Activated T-cell treated with anti-CD3 and anti-CD28 coated beads, Interleukin-2, amount 50 U/mL, for 72 hours (primary cell): ENCODE results near the gene LPIN1. TPM values are rescaled to one million over a fixed set of nuclear protein-coding genes. Genes with fewer than 3 reads are reported as not detected.

Source experiments
- ATAC-seq, 2 donors: fragments of 150-1000 bp; cut with Tn5 transposase; replicated peaks in 1 of 2; 2 replicates each; pipeline ENCODE4 v1.10.0; 2021; ENCODE audit warnings: moderate library complexity in 2 of 2, mild to moderate bottlenecking in 1 of 2
- DNase-seq, 2 donors: peaks; one replicate each; pipeline ENCODE4 v3.0.0; 2021 to 2022; ENCODE audit warnings: mixed read lengths in 1 of 2
- H3K27ac Mint-ChIP-seq: one replicate; pipeline ENCODE4 v1.8.0; 2022; ENCODE audit warnings: mild to moderate bottlenecking, moderate library complexity, mixed read lengths
- H3K27me3 Mint-ChIP-seq: one replicate; pipeline ENCODE4 v1.8.0; 2022; ENCODE audit warnings: low read depth, mixed read lengths
- H3K36me3 Mint-ChIP-seq, 2 donors: one replicate each; pipeline ENCODE4 v1.8.0; 2022; ENCODE audit warnings: mixed read lengths in 2 of 2, mild to moderate bottlenecking in 1 of 2; ENCODE audit not compliant: insufficient read depth in 2 of 2
- H3K4me1 Mint-ChIP-seq: one replicate; pipeline ENCODE4 v1.8.0; 2022; ENCODE audit warnings: low read depth, mixed read lengths
- H3K4me3 Mint-ChIP-seq, 2 donors: one replicate each; pipeline ENCODE4 v1.8.0; 2022; ENCODE audit warnings: mild to moderate bottlenecking in 2 of 2, mixed read lengths in 2 of 2, moderate library complexity in 2 of 2
- H3K9me3 Mint-ChIP-seq, 2 donors: one replicate each; pipeline ENCODE4 v1.8.0; 2022; ENCODE audit warnings: mixed read lengths in 2 of 2
- total RNA-seq, 2 donors: library from RNA; stranded (reverse); gene quantifications; one replicate each; pipeline ENCODE4 v1.2.3, GENCODE V29; 2022

LPIN1 gene
- total RNA-seq, 2 donors from 2014 or later: 45.4 to 63.2 TPM

DNA sequence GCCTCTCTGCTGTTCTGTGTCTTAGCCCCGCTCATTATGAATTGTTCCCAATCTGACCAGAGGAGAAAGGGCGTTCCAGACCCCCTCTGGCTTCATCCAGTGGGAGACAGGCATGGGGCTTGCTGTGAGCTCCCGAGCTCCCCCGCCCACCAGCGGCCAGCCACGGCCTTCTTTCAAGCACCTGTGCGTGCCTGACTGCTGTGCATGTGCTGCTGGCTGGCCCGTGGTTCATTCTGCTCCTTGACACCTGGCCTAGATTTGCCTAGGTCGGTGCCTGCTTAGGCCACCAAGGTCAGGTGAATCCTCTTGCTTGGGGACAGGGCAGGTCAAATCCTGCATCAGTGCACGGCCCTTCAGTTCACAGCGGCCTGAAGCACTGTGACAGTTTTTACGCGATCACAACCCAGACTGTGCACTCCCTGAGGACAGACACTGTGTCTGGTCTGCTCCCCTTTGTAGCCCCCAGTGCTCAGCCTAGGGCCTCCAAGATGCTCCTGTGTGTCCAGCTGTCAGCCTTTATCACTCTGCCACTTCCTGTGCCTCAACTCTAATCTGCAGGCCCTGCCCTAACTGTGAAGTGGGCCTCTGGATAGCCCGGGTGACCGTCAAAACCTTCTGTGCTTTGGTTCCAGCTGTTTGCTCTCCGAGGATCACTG, 3.6 kb upstream of the LPIN1 start:
- Mint-ChIP-seq H3K4me1 (peaks cover 41% of the 10 kb centered on the region), H3K27ac (no peak overlapping the region), H3K9me3 (no peaks in the 10 kb centered on the region), H3K27me3 (no peaks in the 10 kb centered on the region), H3K4me3 (no peak overlapping the region), H3K36me3 (no peaks in the 10 kb centered on the region)
- DNase-seq: no peak
- no peak for ATAC-seq

DNA sequence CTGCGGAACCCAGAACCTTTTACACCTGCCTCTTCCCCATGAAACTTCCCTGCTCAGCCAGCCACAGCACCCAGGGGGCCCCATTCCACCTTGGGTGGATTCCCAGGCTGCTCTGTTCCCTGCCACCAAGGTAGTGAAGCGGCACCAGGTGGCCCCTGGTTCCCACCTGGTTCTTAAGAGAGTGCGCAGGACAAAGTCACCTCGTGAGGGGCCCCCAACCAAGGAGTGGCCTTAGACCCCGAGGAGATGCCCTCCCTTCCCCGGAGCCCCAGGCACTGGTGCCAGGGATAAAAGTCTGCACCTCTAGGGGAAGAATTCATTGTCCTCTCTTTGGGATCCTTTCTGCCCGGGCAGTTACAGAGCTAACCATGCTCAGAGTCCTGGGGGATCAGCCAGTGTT, 3.1 kb upstream of the LPIN1 start:
- ATAC-seq: no peak

DNA sequence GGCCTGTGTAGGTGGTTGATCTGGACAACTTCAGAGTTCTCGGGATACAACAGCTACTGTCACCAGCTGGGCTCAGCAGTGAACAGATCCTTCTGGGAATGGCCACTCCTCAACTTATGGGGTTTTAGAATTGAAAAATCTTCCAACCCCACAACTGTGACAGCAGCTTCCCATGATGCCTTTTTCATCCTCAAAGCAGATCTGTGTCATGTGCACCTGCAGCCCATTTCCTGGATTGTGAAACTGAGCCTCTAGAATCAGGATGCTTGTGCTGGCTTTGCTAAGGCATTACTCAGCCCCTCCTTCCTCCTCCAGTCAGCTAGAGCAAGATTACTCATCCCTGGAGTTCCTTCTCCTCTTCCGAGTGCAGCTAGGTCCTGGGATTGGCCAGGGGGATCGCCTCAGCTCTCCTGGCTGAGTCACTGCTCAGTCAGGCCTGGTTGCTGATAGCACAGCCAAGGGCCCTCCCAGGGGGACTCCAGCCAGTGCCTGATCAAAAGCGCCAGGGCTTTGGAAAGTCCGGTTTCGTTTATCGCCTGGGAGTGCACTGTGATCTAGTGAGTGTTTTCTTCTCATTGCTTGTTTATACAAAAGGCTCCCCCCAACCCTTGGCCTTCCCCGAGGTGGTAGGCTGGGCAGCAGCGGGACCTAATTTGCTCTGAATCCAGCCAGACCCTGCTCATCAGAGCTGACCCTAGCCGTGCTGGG, 2.4 kb upstream of the LPIN1 start:
- no peaks in the 10 kb centered on the region for H3K36me3 Mint-ChIP-seq
- H3K9me3 Mint-ChIP-seq: no peaks in the 10 kb centered on the region
- H3K4me1 Mint-ChIP-seq: peaks cover 53% of the 10 kb centered on the region
- peak overlapping the region; percentile 74 for H3K27ac Mint-ChIP-seq
- ATAC-seq: peak; percentile 76 to 80
- peak; percentile 80 to 86 for DNase-seq
- peak overlapping the region; percentile 68 to 78 for H3K4me3 Mint-ChIP-seq
- no peaks in the 10 kb centered on the region for H3K27me3 Mint-ChIP-seq

More for the DNA sequence above, 3.1 kb upstream of the LPIN1 start:
- Mint-ChIP-seq H3K27ac (no peak overlapping the region), H3K27me3 (no peaks in the 10 kb centered on the region), H3K36me3 (no peaks in the 10 kb centered on the region), H3K4me1 (peaks cover 47% of the 10 kb centered on the region), H3K9me3 (no peaks in the 10 kb centered on the region), H3K4me3 (no peak overlapping the region)
- DNase-seq: no peak

DNA sequence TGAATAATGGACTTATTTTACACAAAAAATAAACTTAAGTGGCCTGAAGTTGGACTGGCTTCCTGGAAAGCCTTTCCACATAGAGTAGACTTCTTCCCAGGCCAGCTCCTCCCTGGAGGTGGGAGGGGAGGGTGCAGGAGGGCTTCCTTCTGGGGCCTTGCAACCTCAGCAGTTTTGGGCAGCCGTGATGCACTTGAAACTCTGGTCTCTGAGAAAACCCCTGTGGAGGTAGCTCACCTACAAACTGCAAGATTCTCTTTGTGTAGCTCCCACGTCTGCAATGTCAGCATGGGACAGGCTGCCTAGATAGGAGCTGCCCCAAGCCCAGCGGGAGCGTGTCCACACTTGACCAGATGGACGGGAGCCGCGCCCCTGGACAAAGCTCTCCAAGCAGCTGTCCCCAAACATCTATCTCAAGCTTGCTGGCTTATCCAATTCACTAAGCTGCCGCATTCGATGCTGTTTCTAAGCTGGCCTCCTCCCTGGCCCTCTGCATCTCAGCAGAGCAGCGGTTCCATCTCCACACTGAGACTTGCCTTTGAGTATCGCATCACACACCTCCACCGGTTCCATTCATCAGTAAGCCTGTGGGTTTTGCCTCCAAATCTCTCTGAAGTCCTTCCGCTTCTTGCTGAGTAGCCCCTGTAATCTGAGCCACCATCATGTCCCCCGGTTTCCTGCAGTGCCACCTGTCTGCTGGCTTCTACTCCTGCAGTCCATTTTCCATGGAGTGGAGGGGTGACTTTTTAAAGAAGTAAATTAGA, 1.6 kb upstream of the LPIN1 start:
- DNase-seq (peak; percentile 32 to 33), ATAC-seq (no peak)
- Mint-ChIP-seq H3K27ac (peak overlapping the region; percentile 74), H3K9me3 (no peaks in the 10 kb centered on the region), H3K36me3 (no peaks in the 10 kb centered on the region), H3K4me1 (peaks cover 61% of the 10 kb centered on the region), H3K4me3 (peak overlapping the region; percentile 68 to 78), H3K27me3 (no peaks in the 10 kb centered on the region)

DNA sequence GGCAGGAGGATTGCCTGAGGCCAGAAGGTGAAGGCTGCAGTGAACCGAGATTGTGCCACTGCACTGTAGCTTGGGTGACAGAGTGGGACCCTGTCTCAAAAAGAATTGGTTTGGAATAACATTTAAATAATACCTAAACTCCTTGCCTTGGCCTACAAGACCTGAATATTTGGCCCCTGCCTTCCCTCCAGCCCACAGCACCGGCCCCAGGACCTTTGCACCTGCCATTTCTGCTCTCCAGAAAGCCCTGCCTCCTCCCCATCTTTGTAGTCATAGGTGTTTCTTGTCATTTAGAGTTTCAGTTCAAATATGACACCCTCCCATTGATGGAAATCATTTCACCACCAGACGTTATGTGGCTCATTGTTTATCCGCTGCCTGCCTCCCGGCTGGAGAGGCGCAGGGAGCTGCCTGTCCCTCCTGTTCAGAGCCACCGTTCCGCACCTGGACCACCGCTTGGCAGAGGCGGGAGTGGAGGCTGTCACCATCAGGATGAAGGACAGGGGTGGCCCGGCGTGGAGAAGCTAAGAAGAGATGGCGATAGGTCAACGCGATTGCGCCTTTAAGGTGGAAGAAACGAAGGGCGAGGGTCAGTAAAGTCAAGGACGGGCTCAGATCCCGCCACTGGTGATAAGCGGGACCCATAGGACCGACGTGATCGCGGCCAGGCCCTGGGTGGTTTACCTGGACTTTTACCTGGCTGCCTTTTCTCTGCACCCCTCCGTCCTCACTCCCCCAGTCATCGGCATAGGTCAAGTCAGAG, 638 bp upstream of the LPIN1 start:
- Mint-ChIP-seq H3K27ac (peak overlapping the region; percentile 89), H3K27me3 (no peaks in the 10 kb centered on the region), H3K36me3 (no peaks in the 10 kb centered on the region), H3K4me3 (peak overlapping the region; percentile 78 to 94), H3K4me1 (peaks cover 71% of the 10 kb centered on the region), H3K9me3 (no peaks in the 10 kb centered on the region)
- DNase-seq: no peak
- no peak for ATAC-seq

DNA sequence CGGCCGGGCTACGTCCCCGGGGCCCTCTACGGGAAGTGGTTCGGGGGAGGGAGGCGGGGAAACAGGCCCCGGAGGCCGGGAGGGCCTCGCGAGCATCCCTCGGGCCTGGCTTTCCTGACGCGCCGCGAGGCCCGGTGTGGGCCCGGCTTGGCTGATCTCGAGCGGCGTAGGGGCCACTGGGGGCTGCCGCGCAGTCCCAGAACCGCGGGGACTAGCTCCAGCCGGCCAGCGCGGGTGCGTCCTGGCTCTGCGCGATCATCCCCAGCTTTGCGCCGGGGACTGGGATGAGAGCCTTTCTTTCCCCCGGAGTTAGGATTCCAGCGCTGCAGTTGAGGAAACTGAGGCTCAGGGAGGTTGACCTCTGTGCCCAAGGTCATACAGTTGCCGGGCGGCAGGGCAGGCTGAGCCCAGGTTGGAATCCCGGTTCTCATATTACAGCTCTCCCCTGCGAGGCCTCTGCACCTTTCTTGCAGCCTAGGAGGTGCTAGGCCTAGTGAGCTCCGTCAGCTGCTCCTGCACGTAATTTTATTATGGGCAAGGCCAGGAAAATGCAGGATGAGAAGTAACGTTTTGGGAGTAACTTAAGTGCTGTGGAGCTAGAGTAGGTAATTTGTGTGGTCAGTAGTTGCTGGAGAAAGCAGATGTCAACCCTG, 501 bp downstream of the LPIN1 start:
- peak overlapping the region; percentile 85 for H3K27ac Mint-ChIP-seq
- ATAC-seq: no peak

DNA sequence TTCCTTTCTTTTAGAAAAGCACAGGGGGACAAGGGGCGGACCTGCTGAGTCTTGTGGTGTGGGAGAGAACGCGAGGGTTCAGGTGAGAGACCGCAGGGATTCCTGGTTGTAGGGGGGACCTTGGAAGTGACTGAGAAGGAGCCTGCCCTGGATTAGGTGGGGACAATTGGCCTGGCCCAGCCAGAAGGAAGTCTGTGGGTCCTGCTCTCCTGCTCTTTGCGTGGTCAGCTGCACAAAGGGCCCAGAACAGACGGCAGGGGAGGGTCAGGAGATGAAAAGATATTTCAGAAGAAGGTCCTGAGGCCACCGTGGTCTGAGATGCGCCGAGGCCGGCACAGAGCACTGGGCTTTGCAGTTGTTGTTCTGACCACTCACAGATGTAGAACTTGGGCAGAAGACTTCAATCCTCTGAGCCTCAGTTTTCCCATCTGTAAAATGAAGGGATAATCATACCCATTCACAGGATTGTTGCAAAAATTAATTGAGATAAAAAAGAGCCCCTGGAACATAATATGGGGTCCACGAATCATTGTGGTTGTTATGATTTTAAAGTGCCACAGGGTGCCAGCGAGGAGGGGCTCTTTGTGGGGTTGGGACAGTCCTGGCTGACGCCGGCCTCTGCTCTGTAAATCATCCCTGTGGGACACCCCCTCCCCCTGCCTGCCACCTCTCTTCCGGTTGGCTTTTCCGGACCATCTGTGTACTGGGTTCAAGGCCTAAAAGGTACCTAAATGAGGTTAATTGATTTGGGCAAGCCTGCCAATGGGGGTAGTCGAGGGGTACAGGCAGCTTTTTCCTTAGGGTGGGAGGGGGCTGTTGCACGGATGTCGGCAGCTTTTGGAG, 1.8 kb downstream of the LPIN1 start:
- no peaks in the 10 kb centered on the region for H3K36me3 Mint-ChIP-seq
- peak; percentile 33 to 40 for DNase-seq
- no peaks in the 10 kb centered on the region for H3K27me3 Mint-ChIP-seq
- peak overlapping the region; percentile 90 to 93 for H3K4me3 Mint-ChIP-seq
- peaks cover 90% of the 10 kb centered on the region for H3K4me1 Mint-ChIP-seq
- no peak for ATAC-seq
- H3K27ac Mint-ChIP-seq: peak overlapping the region; percentile 85
- H3K9me3 Mint-ChIP-seq: no peaks in the 10 kb centered on the region

More for the DNA sequence above, 501 bp downstream of the LPIN1 start:
- peak overlapping the region; percentile 90 to 93 for H3K4me3 Mint-ChIP-seq
- H3K9me3 Mint-ChIP-seq: no peaks in the 10 kb centered on the region
- peaks cover 82% of the 10 kb centered on the region for H3K4me1 Mint-ChIP-seq
- H3K27me3 Mint-ChIP-seq: no peaks in the 10 kb centered on the region
- DNase-seq: no peak
- no peaks in the 10 kb centered on the region for H3K36me3 Mint-ChIP-seq

DNA sequence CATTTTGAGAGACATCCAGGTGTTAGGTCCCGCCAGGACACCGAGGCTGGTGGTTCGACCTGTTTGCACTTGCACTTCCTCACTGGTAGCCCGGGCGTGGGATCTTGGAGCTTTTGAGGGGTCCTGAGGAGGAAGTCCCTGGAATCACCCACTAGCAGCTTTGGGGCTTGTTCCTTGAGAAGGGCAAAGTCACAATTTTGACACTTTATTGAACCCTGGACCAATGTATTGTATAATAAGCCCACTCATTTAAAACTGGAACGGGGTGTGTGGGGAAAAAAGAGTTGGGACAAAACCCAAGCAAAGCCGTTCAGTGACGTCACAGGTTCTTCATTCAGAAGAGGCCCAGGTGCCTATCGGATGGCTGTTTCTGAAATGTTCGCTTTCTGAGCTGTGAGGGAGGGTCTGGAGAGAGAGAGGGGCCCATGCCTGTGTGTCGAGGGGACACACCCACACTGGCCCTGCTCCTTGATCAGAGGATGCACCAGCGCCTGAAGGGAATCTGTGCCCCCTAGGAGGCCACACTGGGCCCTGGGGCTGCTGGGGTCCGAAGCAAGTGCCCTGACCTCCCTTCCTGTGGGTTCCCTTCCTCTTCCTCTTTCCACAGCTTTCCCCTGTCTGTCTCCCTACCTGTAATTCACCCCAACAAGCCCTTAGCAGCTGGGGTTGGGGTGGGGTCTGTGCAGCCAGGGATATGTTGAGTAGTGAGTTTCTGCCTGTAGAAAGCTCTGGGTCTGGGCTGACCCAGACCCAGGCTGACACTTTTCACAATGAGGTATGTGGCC, 2.6 kb downstream of the LPIN1 start:
- ATAC-seq (no peak), DNase-seq (no peak)
- H3K27me3 Mint-ChIP-seq: no peaks in the 10 kb centered on the region
- H3K4me1 Mint-ChIP-seq: peaks cover 92% of the 10 kb centered on the region
- peak overlapping the region; percentile 85 for H3K27ac Mint-ChIP-seq
- H3K9me3 Mint-ChIP-seq: no peaks in the 10 kb centered on the region
- no peaks in the 10 kb centered on the region for H3K36me3 Mint-ChIP-seq
- peak overlapping the region; percentile 90 to 93 for H3K4me3 Mint-ChIP-seq

DNA sequence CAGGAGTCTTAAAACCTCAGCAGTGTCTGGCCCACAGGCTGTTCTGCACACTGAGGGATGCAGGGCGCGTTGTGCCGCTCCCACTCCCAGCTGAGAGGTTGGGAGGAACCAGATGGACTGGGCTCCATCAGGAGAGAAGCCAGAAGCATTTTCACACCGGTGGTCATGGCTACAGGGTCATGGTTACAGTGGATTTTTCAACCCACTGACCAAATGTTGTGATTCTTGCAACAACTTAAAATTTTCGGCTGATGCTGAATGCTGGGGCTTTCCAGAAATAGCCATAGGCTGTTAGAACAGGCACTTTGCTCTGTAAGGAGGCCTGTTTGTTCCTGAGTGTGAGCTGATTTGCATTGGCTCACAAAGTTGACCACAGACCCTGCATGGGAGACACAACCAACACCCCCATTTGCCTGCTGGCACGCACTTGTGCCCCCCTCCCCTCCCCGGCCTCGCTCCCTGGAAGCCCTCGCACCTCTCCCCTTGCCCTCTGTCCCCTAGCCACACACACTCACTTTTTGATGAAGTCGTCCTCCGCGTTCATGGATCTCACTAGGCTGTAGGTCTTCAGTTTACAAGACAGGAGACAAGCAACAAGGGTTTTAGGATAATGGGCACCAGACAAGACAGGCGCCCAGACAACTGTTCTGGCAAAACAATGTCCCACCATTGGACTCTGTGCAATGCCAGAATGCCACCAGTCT, 3.4 kb downstream of the LPIN1 start:
- H3K9me3 Mint-ChIP-seq: no peaks in the 10 kb centered on the region
- H3K36me3 Mint-ChIP-seq: no peaks in the 10 kb centered on the region
- H3K27me3 Mint-ChIP-seq: no peaks in the 10 kb centered on the region
- ATAC-seq (no peak), DNase-seq (no peak)
- peak overlapping the region; percentile 77 for H3K27ac Mint-ChIP-seq
- H3K4me1 Mint-ChIP-seq: peaks cover 92% of the 10 kb centered on the region
- peak overlapping the region; percentile 90 to 93 for H3K4me3 Mint-ChIP-seq

DNA sequence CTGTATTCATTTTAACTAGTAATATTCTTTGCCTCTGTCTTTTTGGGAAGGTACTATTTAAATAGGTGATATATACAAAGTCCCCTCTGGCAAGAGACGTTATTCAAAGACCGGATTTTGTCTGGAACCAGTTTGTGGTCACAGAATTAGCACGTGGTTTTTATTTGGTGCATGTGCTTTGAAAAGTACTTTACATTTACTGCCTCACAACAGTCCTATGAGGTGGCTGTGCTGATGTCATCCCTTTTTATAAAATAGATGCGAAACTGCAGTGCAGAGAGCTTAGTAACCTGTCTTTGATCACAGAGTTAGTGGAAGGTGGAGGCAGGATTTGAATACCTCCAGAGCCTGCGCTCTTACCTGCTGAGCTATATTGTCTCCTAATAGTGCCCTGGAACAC, 4.0 kb downstream of the LPIN1 start:
- DNase-seq (peak; percentile 51 to 57), ATAC-seq (peak; percentile 51 to 58)
- Mint-ChIP-seq H3K4me3 (peak overlapping the region; percentile 90 to 93), H3K4me1 (peaks cover 92% of the 10 kb centered on the region), H3K27ac (peak overlapping the region; percentile 77), H3K9me3 (no peaks in the 10 kb centered on the region), H3K27me3 (no peaks in the 10 kb centered on the region), H3K36me3 (no peaks in the 10 kb centered on the region)

DNA sequence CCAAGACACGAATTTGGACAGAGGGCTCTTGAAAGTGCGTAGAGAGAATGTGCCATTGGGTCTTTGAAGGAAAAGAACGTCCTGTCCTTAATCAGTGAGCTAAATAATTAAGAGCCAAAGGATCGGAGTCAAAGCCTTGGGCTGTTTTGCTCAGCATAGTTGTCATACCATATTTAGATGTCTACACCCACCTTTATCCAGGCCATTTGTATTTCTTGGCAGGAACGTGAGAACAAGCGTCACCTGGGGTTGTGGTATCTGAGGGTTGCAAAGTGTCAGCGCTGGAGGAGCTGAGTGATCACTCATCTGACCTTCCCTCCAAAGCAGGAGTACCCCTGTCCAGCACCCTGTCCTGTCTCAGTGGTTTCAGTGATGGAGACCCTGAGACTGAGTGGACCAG, 4.5 kb downstream of the LPIN1 start:
- peak; percentile 45 to 47 for DNase-seq

More for the DNA sequence above, 4.5 kb downstream of the LPIN1 start:
- ATAC-seq: peak in 1 of 2 donors; percentile 10
- Mint-ChIP-seq H3K4me3 (peak overlapping the region; percentile 90 to 93), H3K27ac (peak overlapping the region; percentile 55), H3K4me1 (peaks cover 92% of the 10 kb centered on the region), H3K27me3 (no peaks in the 10 kb centered on the region), H3K9me3 (no peaks in the 10 kb centered on the region), H3K36me3 (no peaks in the 10 kb centered on the region)
